GM19238 (cell line): ENCODE measurements around the gene ENTR1.

Experiments
- DNase-seq: peaks from one replicate; pipeline ENCODE4 v3.0.0; 2011; ENCODE audit warnings: low spot score; ENCODE audit not compliant: insufficient read length

The ENTR1 gene, protein sequence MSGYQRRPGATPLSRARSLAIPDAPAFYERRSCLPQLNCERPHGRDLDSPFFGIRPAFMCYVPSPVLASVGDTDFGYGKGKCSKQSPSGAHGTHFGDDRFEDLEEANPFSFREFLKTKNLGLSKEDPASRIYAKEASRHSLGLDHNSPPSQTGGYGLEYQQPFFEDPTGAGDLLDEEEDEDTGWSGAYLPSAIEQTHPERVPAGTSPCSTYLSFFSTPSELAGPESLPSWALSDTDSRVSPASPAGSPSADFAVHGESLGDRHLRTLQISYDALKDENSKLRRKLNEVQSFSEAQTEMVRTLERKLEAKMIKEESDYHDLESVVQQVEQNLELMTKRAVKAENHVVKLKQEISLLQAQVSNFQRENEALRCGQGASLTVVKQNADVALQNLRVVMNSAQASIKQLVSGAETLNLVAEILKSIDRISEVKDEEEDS

DNA sequence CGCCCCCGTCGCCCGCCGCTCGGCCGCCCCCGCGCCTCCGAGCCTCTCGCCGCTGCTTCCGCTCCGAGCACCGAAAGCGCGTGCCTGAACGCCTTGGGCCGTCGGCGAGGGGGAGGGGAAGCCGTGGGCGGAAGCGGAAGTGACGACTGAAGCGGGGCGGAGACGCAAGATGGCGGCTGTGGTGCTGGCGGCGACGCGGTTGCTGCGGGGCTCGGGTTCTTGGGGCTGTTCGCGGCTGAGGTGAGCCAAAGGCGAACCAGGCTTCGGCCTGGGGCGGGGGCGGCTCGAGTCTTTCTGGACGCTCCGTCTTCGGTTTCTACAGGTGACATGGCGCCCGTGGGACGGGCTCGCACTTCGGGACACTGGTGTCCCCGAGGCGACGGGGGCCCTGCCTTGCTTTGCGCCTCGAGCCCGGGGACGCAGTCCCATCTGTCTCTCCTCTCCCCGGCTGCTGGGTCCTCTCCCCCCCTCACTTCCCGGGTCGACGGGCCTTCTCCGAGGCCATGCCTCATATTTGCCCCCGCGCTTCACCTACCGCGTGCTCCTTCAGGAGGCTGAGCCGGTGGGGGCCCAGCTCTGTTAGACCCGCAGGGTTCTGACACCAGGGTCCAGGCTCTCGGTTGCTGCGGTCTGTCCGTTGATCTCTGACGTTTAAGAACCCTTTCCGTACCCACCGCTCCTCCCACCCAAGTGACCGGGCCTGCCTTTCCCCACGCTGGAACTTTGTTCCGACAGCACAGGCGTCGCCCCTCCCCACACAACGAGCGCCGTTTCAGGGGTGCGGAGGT, at the start of gene ENTR1, which contains the start of gene PMPCA:
Gene ENTR1, minus strand, starts transcription at position 115 of the 788 bp plus-strand sequence. CDS start 217 bp downstream, outside the sequence.
Gene PMPCA, plus strand, starts transcription at position 159 of the 788 bp plus-strand sequence. Its CDS starts 11 bp downstream, at position 170.
- DNase-seq = peak; percentile 99

- DNase-seq = no peak
These were observed 49.0 kb upstream of the ENTR1 start for GRCh38 chr9:136459425-136459824.

- no peak for DNase-seq
These were observed 46.9 kb upstream of the ENTR1 start for GRCh38 chr9:136457326-136457725.

DNA sequence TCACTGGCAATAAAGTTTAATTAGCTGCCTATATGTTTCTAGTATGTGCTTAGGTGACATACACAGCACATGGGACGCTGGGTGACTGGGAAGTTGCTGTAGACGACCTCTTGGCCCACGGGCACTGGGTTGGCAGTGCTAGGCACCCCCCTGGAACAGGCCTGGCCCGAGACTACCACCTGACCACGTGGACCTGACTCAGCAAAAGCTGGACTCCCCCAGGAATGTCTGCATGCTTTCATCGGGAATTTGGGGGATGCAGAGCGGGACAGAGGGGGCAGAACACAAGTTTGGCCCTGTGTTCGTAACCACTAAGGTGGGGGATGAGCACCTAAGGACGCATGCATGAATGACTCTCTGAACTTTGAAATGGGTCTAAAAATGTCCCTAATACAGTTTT, 45.8 kb upstream of the ENTR1 start:
- DNase-seq = no peak

GRCh38 chr9:136455043-136456002, 44.9 kb upstream of the ENTR1 start:
- no peak for DNase-seq

DNA sequence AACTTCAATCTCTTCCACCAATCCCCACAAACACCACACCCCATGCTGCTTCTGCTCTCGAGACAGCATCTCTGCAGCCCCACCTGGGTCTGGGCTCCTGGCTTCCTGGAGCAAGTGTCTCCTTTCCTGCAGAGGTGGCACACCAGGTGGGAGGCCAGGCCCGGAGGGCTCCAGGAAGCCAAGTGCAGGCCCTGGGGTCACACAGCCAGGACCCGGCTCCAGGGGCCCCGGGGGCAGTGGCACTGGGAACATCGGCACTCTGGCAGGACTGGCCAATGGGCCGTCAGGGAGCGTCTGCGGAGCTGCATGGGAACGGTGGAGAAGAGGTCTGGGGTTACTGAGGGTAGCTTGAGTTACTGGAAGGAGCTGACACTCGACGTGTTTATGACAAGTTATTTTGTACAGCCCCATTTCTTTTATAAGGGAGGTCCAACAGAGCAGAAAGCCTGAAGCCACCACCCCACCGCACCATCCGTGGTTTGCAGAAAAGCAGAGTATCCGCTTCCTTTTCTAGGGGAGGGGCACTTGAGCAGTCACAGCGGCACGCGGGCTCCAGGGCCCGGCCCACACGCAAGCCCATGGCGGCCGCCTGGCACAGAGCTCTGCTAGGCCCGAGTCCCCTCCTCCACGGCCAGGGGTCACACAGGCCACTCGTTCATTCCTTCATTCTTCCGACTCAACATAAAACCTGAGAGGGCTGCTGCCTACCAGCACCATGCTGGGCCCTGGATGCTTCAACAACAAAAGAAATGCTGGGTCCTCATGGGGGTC, 43.8 kb upstream of the ENTR1 start:
- no peak for DNase-seq

GRCh38 chr9:136453326-136453725, 42.9 kb upstream of the ENTR1 start:
- no peak for DNase-seq

GRCh38 chr9:136451221-136451877, 40.9 kb upstream of the ENTR1 start:
- DNase-seq = no peak

- DNase-seq = no peak
These were observed 38.2 kb upstream of the ENTR1 start for GRCh38 chr9:136448655-136449054.

DNA sequence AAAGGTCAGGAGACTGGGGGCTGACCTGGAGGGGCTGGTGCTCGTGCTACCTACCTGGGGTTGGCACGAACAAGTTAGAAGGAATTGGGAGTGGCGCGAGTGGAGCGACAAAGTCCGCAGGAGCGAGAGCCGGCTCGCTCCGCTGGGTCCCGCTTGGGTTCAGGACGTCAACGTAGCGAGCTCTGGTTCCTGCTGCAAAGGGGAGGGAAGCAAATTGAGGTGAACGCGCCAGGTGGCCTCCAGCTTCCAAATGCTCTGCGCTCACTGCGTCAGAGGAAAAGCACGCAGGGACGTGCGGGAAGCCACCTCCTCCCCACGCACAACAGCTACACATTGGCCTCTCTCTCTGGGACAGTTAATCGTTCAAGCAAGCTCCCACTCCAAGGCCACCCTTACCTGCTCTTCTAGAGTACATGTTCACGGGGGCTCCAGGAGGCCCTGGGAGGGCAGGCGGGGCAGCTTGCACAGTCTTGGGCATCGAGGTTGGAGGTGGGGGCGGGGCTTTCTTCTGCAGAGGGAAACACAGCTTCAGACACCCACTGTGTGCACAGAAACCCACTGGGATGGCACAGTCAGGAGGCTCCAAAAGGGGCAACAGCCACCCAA, 36.9 kb upstream of the ENTR1 start:
- DNase-seq = no peak

DNA sequence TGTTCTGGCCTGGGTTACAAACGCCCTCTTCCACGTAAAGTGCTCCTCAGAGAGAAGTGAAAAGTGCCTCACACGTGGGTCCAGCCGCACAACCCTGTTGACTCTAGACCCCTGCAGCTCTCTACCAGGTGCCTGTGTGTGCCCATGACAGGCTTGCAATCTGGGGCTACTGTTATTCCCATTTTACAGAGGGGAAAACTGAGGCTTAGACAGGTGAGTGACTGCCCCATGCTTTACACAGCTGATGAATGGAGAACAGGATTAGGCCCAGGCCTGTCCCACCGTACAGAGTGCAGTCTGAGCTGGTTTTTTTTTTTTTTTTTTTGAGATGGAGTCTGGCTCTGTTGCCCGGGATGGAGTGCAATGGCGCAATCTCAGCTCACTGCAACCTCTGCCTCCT, 35.4 kb upstream of the ENTR1 start:
- no peak for DNase-seq

DNA sequence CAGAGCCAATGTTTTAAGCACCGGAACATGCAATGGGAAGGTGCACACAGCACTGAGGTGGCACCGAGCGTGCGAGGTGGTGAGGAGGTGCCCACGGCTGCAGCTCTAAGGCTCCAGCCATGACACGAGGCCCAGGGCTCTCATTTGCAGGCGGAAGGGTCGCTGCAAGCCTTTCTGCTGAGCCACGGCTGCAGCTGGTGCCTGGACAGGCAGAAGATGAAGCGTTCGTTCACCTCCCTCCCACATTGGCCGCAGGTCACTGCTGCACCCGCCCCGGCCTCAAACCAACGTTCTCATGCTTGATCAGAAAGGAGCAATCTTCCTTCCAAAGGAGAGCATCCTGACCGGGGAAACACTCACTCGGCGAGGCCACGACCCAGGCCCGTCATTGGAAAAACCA, 33.7 kb upstream of the ENTR1 start:
- no peak for DNase-seq

GRCh38 chr9:136443687-136444086, 33.3 kb upstream of the ENTR1 start:
- no peak for DNase-seq

DNA sequence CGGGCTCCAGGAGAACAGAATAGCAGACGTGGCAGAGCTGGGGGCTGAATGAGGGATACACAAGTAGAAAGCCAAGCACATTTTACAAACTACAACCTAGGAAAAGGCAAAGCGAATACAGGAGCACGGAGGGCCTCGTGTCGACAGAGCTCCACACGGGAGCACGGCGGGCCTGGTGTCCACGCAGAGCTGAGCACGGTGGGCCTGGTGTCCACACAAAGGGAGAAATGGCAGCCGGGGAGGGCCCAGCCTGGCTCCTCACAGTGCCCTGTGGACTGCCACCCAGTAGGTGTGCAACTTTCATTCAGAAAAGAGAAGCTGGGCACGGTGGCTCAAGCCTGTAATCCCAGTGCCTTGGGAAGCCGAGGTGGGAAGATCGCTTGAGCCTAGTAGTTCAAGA, 32.7 kb upstream of the ENTR1 start:
- DNase-seq = no peak

DNA sequence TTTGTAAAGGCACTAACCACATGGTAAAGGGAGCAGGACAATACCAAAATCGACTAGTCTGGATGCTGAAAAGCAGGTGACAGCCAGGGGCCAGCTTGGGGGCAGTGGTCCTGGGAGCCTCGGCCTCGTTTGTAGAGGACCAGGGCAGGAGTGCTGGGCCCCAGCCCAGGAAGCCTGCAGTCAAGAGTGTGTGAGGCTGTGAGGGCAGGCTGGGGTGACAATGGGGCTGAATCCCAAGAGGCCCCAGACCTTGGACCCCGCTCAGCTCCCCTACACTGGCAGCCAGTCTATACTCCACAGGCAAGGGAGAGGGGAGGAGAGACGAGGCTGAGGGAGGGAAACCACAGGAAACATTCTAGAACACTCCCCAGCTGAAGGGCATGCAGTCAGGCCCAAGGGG, 31.9 kb upstream of the ENTR1 start:
- no peak for DNase-seq

GRCh38 chr9:136441681-136442245, 31.3 kb upstream of the ENTR1 start:
- DNase-seq = no peak

DNA sequence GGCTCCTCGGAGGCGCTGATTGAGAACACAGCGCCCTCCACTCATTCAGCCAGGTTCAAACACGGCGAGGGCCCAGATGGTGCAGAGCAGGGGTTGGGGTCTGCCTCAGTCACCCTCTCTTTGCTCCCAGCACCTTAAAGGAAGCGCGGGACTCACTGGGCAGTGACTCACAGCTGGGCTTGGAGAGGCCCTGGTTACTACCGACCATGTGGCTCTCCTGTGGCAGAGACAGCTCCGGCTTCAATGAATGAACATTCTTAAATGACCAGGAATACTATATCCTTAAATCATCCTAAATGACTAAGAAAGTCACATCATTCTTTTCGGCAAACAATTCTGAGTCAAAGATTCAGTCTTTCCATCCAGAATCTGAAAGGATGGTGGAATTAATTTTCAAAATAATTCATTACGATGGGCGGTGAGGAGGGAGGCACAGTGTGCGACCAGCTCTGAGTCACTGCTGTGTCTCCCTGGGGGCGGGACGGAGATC, 30.8 kb upstream of the ENTR1 start:
- DNase-seq = no peak

GRCh38 chr9:136439481-136440408, 29.3 kb upstream of the ENTR1 start, which contains the start of gene INPP5E:
INPP5E (minus strand) TSS chr9:136439845; CDS start chr9:136439419, 426 bp downstream.
- DNase-seq = peak; percentile 95
